ENCODE results near the gene OR2J2.

- TF ChIP-seq CTCF (IDR thresholded peaks at IDR 0.05) (no peak), MAX (CRISPR knock-in tag; IDR thresholded peaks at IDR 0.05) (no peak), USF2 (CRISPR knock-in tag; IDR thresholded peaks at IDR 0.05) (no peak), ELF4 (CRISPR knock-in tag; IDR thresholded peaks at IDR 0.05; ENCODE audit: low read depth) (no peak), E2F4 (CRISPR knock-in tag; IDR thresholded peaks at IDR 0.05; ENCODE audit: borderline replicate concordance, low read depth) (no peak), NR3C1 (CRISPR knock-in tag; conservative IDR thresholded peaks at IDR 0.05; ENCODE audit: low read depth) (no peak)
These were observed 1.0 kb downstream of the OR2J2 start for GRCh38 chr6:29171736-29172135.

All from WTC11 (cell line).